Activated T-helper 1 cell treated with anti-CD3 and anti-CD28 coated beads, Interleukin-12 subunit alpha, Interleukin-12 subunit beta, Interleukin-2, Interleukin-4 antibody, amounts not matched to agents 30 ng/mL and 10 ng/mL and 1 ng/mL, durations not matched to agents 14 hours and 24 hours and 36 hours (primary cell): ENCODE data around the gene SOD3. TPM values are rescaled to one million over a fixed set of nuclear protein-coding genes. Genes with fewer than 3 reads are reported as not detected.

Experiments
- DNase-seq: peaks from one replicate; pipeline ENCODE4 v3.0.0; 2021; ENCODE audit warnings: low spot score
- H3K27ac Mint-ChIP-seq: one replicate; pipeline ENCODE4 v1.8.0; 2021; ENCODE audit warnings: mild to moderate bottlenecking, mixed read lengths
- H3K27me3 Mint-ChIP-seq: one replicate; pipeline ENCODE4 v1.8.0; 2022; ENCODE audit warnings: mild to moderate bottlenecking, moderate library complexity, mixed read lengths; ENCODE audit not compliant: insufficient read depth
- H3K36me3 Mint-ChIP-seq: one replicate; pipeline ENCODE4 v1.8.0; 2021; ENCODE audit warnings: low read depth, mixed read lengths
- H3K4me1 Mint-ChIP-seq: one replicate; pipeline ENCODE4 v1.8.0; 2021; ENCODE audit warnings: low read depth, mixed read lengths
- H3K4me3 Mint-ChIP-seq: one replicate; pipeline ENCODE4 v1.8.0; 2021; ENCODE audit warnings: mild to moderate bottlenecking, moderate library complexity, mixed read lengths
- H3K9me3 Mint-ChIP-seq: one replicate; pipeline ENCODE4 v1.8.0; 2021; ENCODE audit warnings: mixed read lengths
- intact Hi-C: fragments of 100-400 bp; cut with micrococcal nuclease; formaldehyde crosslinking; loops from one replicate; pipeline ENCODE4 v1.15.1; 2024
- total RNA-seq: library from RNA; stranded (reverse); gene quantifications from 2 replicates; pipeline ENCODE4 v1.2.3, GENCODE V29; 2022

Gene SOD3
- total RNA-seq, 1 donor from 2014 or later = not detected

GRCh38 chr4:24799544-24800324 lies 4.4 kb downstream of the SOD3 start:
- intact Hi-C loops = no loop called here
- Mint-ChIP-seq H3K9me3 (no peaks in the 10 kb centered on the region), H3K4me3 (no peak overlapping the region), H3K4me1 (no peaks in the 10 kb centered on the region), H3K36me3 (no peaks in the 10 kb centered on the region), H3K27ac (no peak overlapping the region), H3K27me3 (peaks cover 32% of the 10 kb centered on the region)
- no peak for DNase-seq

- H3K27me3 Mint-ChIP-seq = peaks cover 32% of the 10 kb centered on the region
- no peaks in the 10 kb centered on the region for H3K36me3 Mint-ChIP-seq
- H3K9me3 Mint-ChIP-seq = no peaks in the 10 kb centered on the region
- H3K4me3 Mint-ChIP-seq = no peak overlapping the region
- H3K4me1 Mint-ChIP-seq = no peaks in the 10 kb centered on the region
- no peak overlapping the region for H3K27ac Mint-ChIP-seq
- intact Hi-C loops = no loop called here
- DNase-seq = no peak
Observed at GRCh38 chr4:24800325-24800895, 5.0 kb downstream of the SOD3 start.

- H3K27ac Mint-ChIP-seq = no peak overlapping the region
- no peak for DNase-seq
- no peak overlapping the region for H3K4me3 Mint-ChIP-seq
- no peaks in the 10 kb centered on the region for H3K9me3 Mint-ChIP-seq
- H3K4me1 Mint-ChIP-seq = no peaks in the 10 kb centered on the region
- intact Hi-C loops = no loop called here
- H3K36me3 Mint-ChIP-seq = no peaks in the 10 kb centered on the region
- peaks cover 32% of the 10 kb centered on the region for H3K27me3 Mint-ChIP-seq
Observed at GRCh38 chr4:24801136-24801855, 5.9 kb downstream of the SOD3 start.

GRCh38 chr4:24802648-24803047 lies 7.3 kb downstream of the SOD3 start:
- Mint-ChIP-seq H3K4me1 (no peaks in the 10 kb centered on the region), H3K36me3 (no peaks in the 10 kb centered on the region), H3K27ac (no peak overlapping the region), H3K4me3 (no peak overlapping the region), H3K9me3 (no peaks in the 10 kb centered on the region), H3K27me3 (peaks cover 30% of the 10 kb centered on the region)
- intact Hi-C loops = no loop called here
- no peak for DNase-seq

GRCh38 chr4:24805067-24805466 lies 9.7 kb downstream of the SOD3 start:
- H3K27me3 Mint-ChIP-seq = peaks cover 16% of the 10 kb centered on the region
- DNase-seq = no peak
- H3K9me3 Mint-ChIP-seq = no peaks in the 10 kb centered on the region
- H3K27ac Mint-ChIP-seq = no peak overlapping the region
- H3K4me3 Mint-ChIP-seq = no peak overlapping the region
- intact Hi-C loops = no loop called here
- no peaks in the 10 kb centered on the region for H3K36me3 Mint-ChIP-seq
- H3K4me1 Mint-ChIP-seq = no peaks in the 10 kb centered on the region

- no peak for DNase-seq
- H3K27me3 Mint-ChIP-seq = peaks cover 16% of the 10 kb centered on the region
- no peaks in the 10 kb centered on the region for H3K36me3 Mint-ChIP-seq
- intact Hi-C loops = no loop called here
- no peak overlapping the region for H3K27ac Mint-ChIP-seq
- H3K4me1 Mint-ChIP-seq = no peaks in the 10 kb centered on the region
- no peaks in the 10 kb centered on the region for H3K9me3 Mint-ChIP-seq
- H3K4me3 Mint-ChIP-seq = no peak overlapping the region
Observed at GRCh38 chr4:24805566-24805965, 10.2 kb downstream of the SOD3 start.

- Mint-ChIP-seq H3K36me3 (no peaks in the 10 kb centered on the region), H3K9me3 (no peaks in the 10 kb centered on the region), H3K27me3 (peaks cover 12% of the 10 kb centered on the region), H3K4me1 (no peaks in the 10 kb centered on the region), H3K4me3 (no peak overlapping the region), H3K27ac (no peak overlapping the region)
- intact Hi-C loops = no loop called here
- DNase-seq = no peak
Observed at GRCh38 chr4:24806206-24806990, 11.0 kb downstream of the SOD3 start.

- no peaks in the 10 kb centered on the region for H3K36me3 Mint-ChIP-seq
- no peak overlapping the region for H3K27ac Mint-ChIP-seq
- H3K4me3 Mint-ChIP-seq = no peak overlapping the region
- intact Hi-C loops = no loop called here
- peaks cover 4% of the 10 kb centered on the region for H3K27me3 Mint-ChIP-seq
- H3K4me1 Mint-ChIP-seq = no peaks in the 10 kb centered on the region
- no peak for DNase-seq
- no peaks in the 10 kb centered on the region for H3K9me3 Mint-ChIP-seq
Observed at GRCh38 chr4:24807611-24808010, 12.2 kb downstream of the SOD3 start.

- H3K9me3 Mint-ChIP-seq = no peaks in the 10 kb centered on the region
- no peaks in the 10 kb centered on the region for H3K36me3 Mint-ChIP-seq
- no peaks in the 10 kb centered on the region for H3K27me3 Mint-ChIP-seq
- H3K4me1 Mint-ChIP-seq = no peaks in the 10 kb centered on the region
- H3K4me3 Mint-ChIP-seq = no peak overlapping the region
- no peak for DNase-seq
- intact Hi-C loops = no loop called here
- no peak overlapping the region for H3K27ac Mint-ChIP-seq
Observed at GRCh38 chr4:24808261-24808660, 12.9 kb downstream of the SOD3 start.

- DNase-seq = no peak
- Mint-ChIP-seq H3K4me1 (no peaks in the 10 kb centered on the region), H3K4me3 (no peak overlapping the region), H3K9me3 (no peaks in the 10 kb centered on the region), H3K27ac (no peak overlapping the region), H3K27me3 (no peaks in the 10 kb centered on the region), H3K36me3 (no peaks in the 10 kb centered on the region)
- intact Hi-C loops = no loop called here
Observed at GRCh38 chr4:24808955-24809354, 13.6 kb downstream of the SOD3 start.

GRCh38 chr4:24809376-24809775 lies 14.0 kb downstream of the SOD3 start:
- H3K4me3 Mint-ChIP-seq = no peak overlapping the region
- H3K27me3 Mint-ChIP-seq = no peaks in the 10 kb centered on the region
- no peak overlapping the region for H3K27ac Mint-ChIP-seq
- no peaks in the 10 kb centered on the region for H3K4me1 Mint-ChIP-seq
- no peak for DNase-seq
- no peaks in the 10 kb centered on the region for H3K36me3 Mint-ChIP-seq
- intact Hi-C loops = no loop called here
- H3K9me3 Mint-ChIP-seq = no peaks in the 10 kb centered on the region

GRCh38 chr4:24809815-24810405 lies 14.5 kb downstream of the SOD3 start:
- no peak overlapping the region for H3K4me3 Mint-ChIP-seq
- no peaks in the 10 kb centered on the region for H3K36me3 Mint-ChIP-seq
- DNase-seq = no peak
- no peak overlapping the region for H3K27ac Mint-ChIP-seq
- H3K4me1 Mint-ChIP-seq = no peaks in the 10 kb centered on the region
- no peaks in the 10 kb centered on the region for H3K27me3 Mint-ChIP-seq
- intact Hi-C loops = no loop called here
- H3K9me3 Mint-ChIP-seq = no peaks in the 10 kb centered on the region
